WTC11 (cell line): ENCODE results near the gene LUM. TPM values are rescaled to one million over a fixed set of nuclear protein-coding genes. Genes with fewer than 3 reads are reported as not detected.

Experiments
- total RNA-seq: library from RNA; stranded (reverse); gene quantifications from 3 replicates; pipeline ENCODE4 v1.2.3, GENCODE V29; 2021

Gene LUM
- total RNA-seq, 1 experiment from 2014 or later, result 0.28 TPM

Other genes with a start within 250 kb of the LUM start
- gene CCER1, start 156.3 kb downstream of the LUM start, total RNA-seq, result not detected in 3 replicates
- gene EPYC, start 106.5 kb downstream of the LUM start, total RNA-seq, result not detected in 3 replicates
- gene KERA, start 53.5 kb downstream of the LUM start, total RNA-seq, result not detected in 3 replicates
- 2.0 to 7.4 TPM (median 3.4 TPM) in 3 replicates for gene DCN, start 71.3 kb upstream of the LUM start, total RNA-seq